BJ (cell line): Measurements from ENCODE around the gene OLFML3. TPM values are rescaled to one million over a fixed set of nuclear protein-coding genes. Genes with fewer than 3 reads are reported as not detected.
A peak's percentile ranks its signal among the peaks of the same experiment; 100 is the strongest.

Experiments used
- CTCF ChIA-PET: fragments of 350-600 bp; formaldehyde crosslinking; extraction: SDS; loops from one replicate; lab custom pipeline; 2021; ENCODE audit warnings: antibody characterized with exemption, inconsistent platforms; lab: Yijun Ruan, JAX
- POLR2A ChIA-PET: fragments of 300-600 bp; sonication (Branson Sonifier 250); formaldehyde crosslinking; extraction: SDS; loops from one replicate; lab custom pipeline; 2021; ENCODE audit warnings: antibody characterized with exemption; lab: Charles Lee
- DNase-seq: peaks from one replicate; pipeline ENCODE4 v3.0.0-alpha.2; 2011; ENCODE audit warnings: low read depth
- H3K27me3 ChIP-seq: 2 replicates; pipeline ENCODE4 v1.6.0; 2011; ENCODE audit warnings: low read length; ENCODE audit not compliant: control insufficient read depth, insufficient read depth
- H3K36me3 ChIP-seq: 2 replicates; pipeline ENCODE4 v1.5.1; 2011; ENCODE audit warnings: low read length; ENCODE audit not compliant: control insufficient read depth, insufficient read depth
- H3K4me3 ChIP-seq: 2 replicates; pipeline ENCODE4 v1.5.1; 2011; ENCODE audit warnings: low read depth, mild to moderate bottlenecking, control low read depth, low read length
- polyA plus RNA-seq: library from polyadenylated mRNA; depleted of rRNA; stranded (reverse); fragments of >200 nt; gene quantifications from 2 replicates; pipeline ENCODE4 v1.2.3, GENCODE V29; 2011
- TF ChIP-seq, protein P1 (sequence below): IDR thresholded peaks from 2 replicates; pipeline ENCODE4 v1.5.1; 2011; ENCODE audit warnings: low read depth, mild to moderate bottlenecking, control low read depth, inconsistent platforms, low read length, moderate library complexity; ENCODE audit not compliant: insufficient read depth

The OLFML3 gene
- polyA plus RNA-seq, 1 experiment: 76.8 TPM

DNA sequence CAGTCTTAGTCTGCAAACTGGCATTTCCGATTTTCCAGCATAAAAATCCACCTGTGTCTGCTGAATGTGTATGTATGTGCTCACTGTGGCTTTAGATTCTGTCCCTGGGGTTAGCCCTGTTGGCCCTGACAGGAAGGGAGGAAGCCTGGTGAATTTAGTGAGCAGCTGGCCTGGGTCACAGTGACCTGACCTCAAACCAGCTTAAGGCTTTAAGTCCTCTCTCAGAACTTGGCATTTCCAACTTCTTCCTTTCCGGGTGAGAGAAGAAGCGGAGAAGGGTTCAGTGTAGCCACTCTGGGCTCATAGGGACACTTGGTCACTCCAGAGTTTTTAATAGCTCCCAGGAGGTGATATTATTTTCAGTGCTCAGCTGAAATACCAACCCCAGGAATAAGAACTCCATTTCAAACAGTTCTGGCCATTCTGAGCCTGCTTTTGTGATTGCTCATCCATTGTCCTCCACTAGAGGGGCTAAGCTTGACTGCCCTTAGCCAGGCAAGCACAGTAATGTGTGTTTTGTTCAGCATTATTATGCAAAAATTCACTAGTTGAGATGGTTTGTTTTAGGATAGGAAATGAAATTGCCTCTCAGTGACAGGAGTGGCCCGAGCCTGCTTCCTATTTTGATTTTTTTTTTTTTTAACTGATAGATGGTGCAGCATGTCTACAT lies 2.5 kb upstream of the OLFML3 start:
- no peak for DNase-seq
- TF ChIP-seq, protein P1, sequence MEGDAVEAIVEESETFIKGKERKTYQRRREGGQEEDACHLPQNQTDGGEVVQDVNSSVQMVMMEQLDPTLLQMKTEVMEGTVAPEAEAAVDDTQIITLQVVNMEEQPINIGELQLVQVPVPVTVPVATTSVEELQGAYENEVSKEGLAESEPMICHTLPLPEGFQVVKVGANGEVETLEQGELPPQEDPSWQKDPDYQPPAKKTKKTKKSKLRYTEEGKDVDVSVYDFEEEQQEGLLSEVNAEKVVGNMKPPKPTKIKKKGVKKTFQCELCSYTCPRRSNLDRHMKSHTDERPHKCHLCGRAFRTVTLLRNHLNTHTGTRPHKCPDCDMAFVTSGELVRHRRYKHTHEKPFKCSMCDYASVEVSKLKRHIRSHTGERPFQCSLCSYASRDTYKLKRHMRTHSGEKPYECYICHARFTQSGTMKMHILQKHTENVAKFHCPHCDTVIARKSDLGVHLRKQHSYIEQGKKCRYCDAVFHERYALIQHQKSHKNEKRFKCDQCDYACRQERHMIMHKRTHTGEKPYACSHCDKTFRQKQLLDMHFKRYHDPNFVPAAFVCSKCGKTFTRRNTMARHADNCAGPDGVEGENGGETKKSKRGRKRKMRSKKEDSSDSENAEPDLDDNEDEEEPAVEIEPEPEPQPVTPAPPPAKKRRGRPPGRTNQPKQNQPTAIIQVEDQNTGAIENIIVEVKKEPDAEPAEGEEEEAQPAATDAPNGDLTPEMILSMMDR: peak; percentile 79
- ChIA-PET POLR2A (interaction anchor here (0.6 to 0.7 kb wide), 2 partner anchors 121 to 156 kb away, joined by 4 read pairs; no protein-coding TSS in a partner anchor), CTCF (interaction anchor here (0.6 to 8.7 kb wide), 25 partner anchors 11 to 374 kb away, joined by 3 to 160 read pairs (median 4); partner anchors contain the start of gene HIPK1)
- no peaks in the 10 kb centered on the region for H3K27me3 ChIP-seq
- H3K36me3 ChIP-seq: peaks cover 12% of the 10 kb centered on the region
- H3K4me3 ChIP-seq: no peak overlapping the region

DNA sequence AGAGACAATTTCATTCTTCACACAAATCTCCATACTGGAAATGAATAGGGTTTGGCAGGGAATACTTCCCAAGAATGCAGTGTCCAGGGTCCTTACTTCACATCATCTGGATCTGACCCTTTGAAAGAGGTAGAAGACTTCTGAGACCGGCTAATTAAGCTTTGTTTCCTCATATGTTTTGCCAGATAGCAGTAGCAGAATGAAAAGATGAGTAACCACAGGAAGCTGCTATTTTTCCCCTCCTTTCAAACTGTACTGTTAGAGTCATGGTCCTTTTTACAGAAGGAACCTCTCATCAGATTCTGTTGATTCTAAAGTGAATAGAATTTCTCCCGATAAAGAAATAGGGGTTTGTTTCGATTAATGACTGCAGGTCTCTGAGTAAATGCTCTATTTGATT lies 1.4 kb upstream of the OLFML3 start:
- ChIA-PET CTCF (interaction anchor here (0.6 to 8.7 kb wide), 12 partner anchors 12 to 368 kb away, joined by 3 to 160 read pairs (median 4); partner anchors contain the start of gene HIPK1), POLR2A (no interaction called here)
- no peak for DNase-seq
- no peak overlapping the region for H3K4me3 ChIP-seq
- H3K36me3 ChIP-seq: peaks cover 8% of the 10 kb centered on the region
- H3K27me3 ChIP-seq: no peaks in the 10 kb centered on the region
- TF ChIP-seq, protein P1: no peak

DNA sequence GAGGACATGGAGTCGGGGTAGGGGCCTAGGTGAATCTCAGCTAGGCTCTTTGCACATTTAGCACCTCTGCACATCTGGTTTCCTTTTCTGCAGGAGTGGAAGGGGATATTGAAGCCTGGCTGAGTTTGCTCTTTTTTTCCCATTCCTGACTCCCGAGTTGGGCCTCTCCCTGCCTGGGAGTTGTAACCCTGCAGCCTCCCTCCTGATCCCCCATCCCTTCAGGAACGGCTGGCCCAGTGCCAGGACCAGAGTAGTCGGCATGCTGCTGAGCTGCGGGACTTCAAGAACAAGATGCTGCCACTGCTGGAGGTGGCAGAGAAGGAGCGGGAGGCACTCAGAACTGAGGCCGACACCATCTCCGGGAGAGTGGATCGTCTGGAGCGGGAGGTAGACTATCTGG lies 836 bp downstream of the OLFML3 start:
- DNase-seq: no peak
- Histone ChIP-seq H3K4me3 (peak overlapping the region; percentile 45), H3K36me3 (peaks cover 3% of the 10 kb centered on the region; the same call in 1 of the 2 replicates), H3K27me3 (no peaks in the 10 kb centered on the region)
- TF ChIP-seq, protein P1: no peak
- ChIA-PET POLR2A (no interaction called here), CTCF (interaction anchor here (1.2 to 8.7 kb wide), 6 partner anchors 13 to 303 kb away, joined by 3 to 160 read pairs (median 4); no protein-coding TSS in a partner anchor)

DNA sequence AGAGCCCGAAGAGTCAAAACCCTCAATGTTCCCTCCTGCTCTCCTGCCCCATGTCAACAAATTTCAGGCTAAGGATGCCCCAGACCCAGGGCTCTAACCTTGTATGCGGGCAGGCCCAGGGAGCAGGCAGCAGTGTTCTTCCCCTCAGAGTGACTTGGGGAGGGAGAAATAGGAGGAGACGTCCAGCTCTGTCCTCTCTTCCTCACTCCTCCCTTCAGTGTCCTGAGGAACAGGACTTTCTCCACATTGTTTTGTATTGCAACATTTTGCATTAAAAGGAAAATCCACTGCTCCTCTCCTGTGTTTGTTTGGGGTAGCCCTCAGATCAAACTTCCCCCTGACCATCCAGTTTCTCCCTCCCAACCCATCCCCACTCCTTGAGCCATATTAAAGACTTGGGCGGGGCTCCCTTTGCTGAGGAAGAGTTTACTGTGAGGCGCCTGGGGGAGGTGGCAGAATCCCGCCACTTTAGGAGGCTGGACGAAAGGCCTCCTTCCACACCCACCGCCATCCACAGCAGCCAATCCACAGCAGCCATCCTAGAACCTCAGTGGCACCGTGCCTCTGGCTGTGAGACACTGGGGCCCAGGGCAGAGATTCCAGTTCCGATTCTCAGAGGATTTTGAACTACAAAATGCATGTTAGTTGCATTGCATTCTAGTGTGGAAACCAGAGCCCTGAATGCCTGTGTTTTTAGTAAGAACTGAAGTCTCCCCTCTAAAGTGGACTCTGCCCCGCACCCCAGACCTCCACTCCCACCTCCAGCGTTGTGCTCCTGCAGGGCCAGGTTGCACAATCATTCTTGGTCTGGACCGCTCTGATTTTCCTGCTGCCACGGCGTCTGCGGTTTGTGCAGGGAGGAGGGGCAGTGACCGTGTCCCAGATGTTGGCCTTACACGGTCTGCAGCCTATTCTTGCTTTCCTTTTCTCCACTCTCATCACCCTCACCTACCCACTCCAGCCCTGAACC lies 3.0 kb downstream of the OLFML3 start:
- DNase-seq: peak; percentile 51
- ChIA-PET CTCF (interaction anchor here (0.7 to 8.7 kb wide), 4 partner anchors 12 to 446 kb away, joined by 3 to 160 read pairs (median 4); no protein-coding TSS in a partner anchor), POLR2A (no interaction called here)
- Histone ChIP-seq H3K4me3 (peak overlapping the region; percentile 21), H3K36me3 (peaks cover 3% of the 10 kb centered on the region; the same call in 1 of the 2 replicates), H3K27me3 (no peaks in the 10 kb centered on the region)
- TF ChIP-seq, protein P1: no peak
